Fibroblast of lung (primary cell): ENCODE results near the gene CFAP92. TPM values are rescaled to one million over a fixed set of nuclear protein-coding genes. Genes with fewer than 3 reads are reported as not detected.

Experiments
- DNase-seq, 2 donors: peaks; one replicate each; pipeline versions ENCODE4 v3.0.0 to v3.0.0-alpha.2; 2010; ENCODE audit warnings: low read depth in 2 of 2
- H2AFZ ChIP-seq: 2 replicates; pipeline ENCODE4 v1.5.1; 2012; ENCODE audit warnings: low read length, control low read depth, inconsistent platforms
- H3K27ac ChIP-seq: 2 replicates; pipeline ENCODE4 v1.5.1; 2011; ENCODE audit warnings: low read length, control low read depth; ENCODE audit not compliant: insufficient read depth
- H3K27me3 ChIP-seq: 2 replicates; pipeline ENCODE4 v1.5.1; 2011; ENCODE audit warnings: mild to moderate bottlenecking, low read length; ENCODE audit not compliant: control insufficient read depth, insufficient read depth
- H3K36me3 ChIP-seq: 2 replicates; pipeline ENCODE4 v1.5.1; 2011; ENCODE audit warnings: low read length; ENCODE audit not compliant: control insufficient read depth, insufficient read depth
- H3K4me1 ChIP-seq: 2 replicates; pipeline ENCODE4 v1.5.1; 2011; ENCODE audit warnings: low read length; ENCODE audit not compliant: control insufficient read depth, insufficient read depth; ENCODE audit errors: extremely low read depth
- H3K4me2 ChIP-seq: 2 replicates; pipeline ENCODE4 v1.5.1; 2011; ENCODE audit warnings: low read length, control low read depth; ENCODE audit not compliant: insufficient read depth; ENCODE audit errors: extremely low read depth
- H3K4me3 ChIP-seq, 4 experiments: fragments of 200-600 bp in 1 of 4; sonication (generic) in 1 of 4; replicated peaks in 1 of 4; 2 replicates each; pipeline ENCODE4 v1.5.1; 2011 to 2016; ENCODE audit warnings: low read length in 4 of 4, low read depth in 3 of 4, mild to moderate bottlenecking in 3 of 4, control low read depth in 2 of 4, inconsistent platforms in 1 of 4, mixed read lengths in 1 of 4; ENCODE audit not compliant: insufficient read depth in 1 of 4; ENCODE audit errors: control extremely low read depth in 1 of 4
- H3K79me2 ChIP-seq: 2 replicates; pipeline ENCODE4 v1.5.1; 2012; ENCODE audit warnings: mild to moderate bottlenecking, low read length, inconsistent platforms; ENCODE audit not compliant: control insufficient read depth, insufficient read depth
- H3K9ac ChIP-seq: 2 replicates; pipeline ENCODE4 v1.5.1; 2011; ENCODE audit warnings: mild to moderate bottlenecking, low read length, control low read depth; ENCODE audit not compliant: insufficient read depth
- H3K9me3 ChIP-seq: 2 replicates; pipeline ENCODE4 v1.5.1; 2012; ENCODE audit warnings: low read depth, low read length; ENCODE audit not compliant: control insufficient read depth, insufficient read depth
- H4K20me1 ChIP-seq: 2 replicates; pipeline ENCODE4 v1.5.1; 2011; ENCODE audit warnings: low read length; ENCODE audit not compliant: control insufficient read depth, insufficient read depth; ENCODE audit errors: extremely low read depth
- EZH2 ChIP-seq: IDR thresholded peaks from 2 replicates; pipeline ENCODE4 v1.5.1; 2012; ENCODE audit warnings: low read length, control low read depth, mild to moderate bottlenecking; ENCODE audit errors: missing control alignments
- polyA plus RNA-seq, 2 donors: library from polyadenylated mRNA; depleted of rRNA in 1 of 2; stranded (reverse) in 1 of 2; unstranded in 1 of 2; fragments of >200 nt; gene quantifications; 2 replicates each; pipeline ENCODE4 v1.2.1, GENCODE V29; 2011 to 2012; ENCODE audit warnings: missing spikeins in 1 of 2
- total RNA-seq: library from RNA; depleted of rRNA; stranded (reverse); fragments of >200 nt; gene quantifications from 2 replicates; pipeline ENCODE4 v1.2.1, GENCODE V29; 2014
- TF ChIP-seq, protein P1 (sequence below), 2 donors: IDR thresholded peaks in 1 of 2; conservative IDR thresholded peaks in 1 of 2; 1 replicate in 1 of 2; 2 replicates in 1 of 2; pipeline ENCODE4 v1.5.1; 2011 to 2012; ENCODE audit warnings: low read length in 2 of 2, control low read depth in 1 of 2, inconsistent platforms in 1 of 2, low read depth in 1 of 2, mild to moderate bottlenecking in 1 of 2

Gene CFAP92
- total and polyA plus RNA-seq, 2 donors (not counting 1 experiment from before 2014, with no cell fraction given) = 0.07 TPM; not detected in 1

DNA sequence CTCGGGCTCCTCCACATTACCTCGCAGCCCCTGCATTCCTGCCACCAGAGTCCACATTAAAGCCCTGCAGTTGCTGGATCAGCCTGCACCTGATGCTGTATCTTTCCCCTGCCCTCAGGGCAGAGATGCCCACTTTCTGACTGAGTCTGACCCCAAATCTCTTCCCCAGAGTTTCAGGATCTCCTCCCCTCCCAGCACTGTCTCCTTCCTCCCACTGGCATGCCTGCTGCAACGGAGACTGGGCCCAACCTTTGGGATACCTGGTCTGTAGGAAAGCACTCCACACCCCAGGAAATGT, 46.1 kb upstream of the CFAP92 start:
- no peak for DNase-seq
- Histone ChIP-seq H3K9me3 (no peaks in the 10 kb centered on the region), H3K4me2 (no peak overlapping the region), H3K4me3 (no peak overlapping the region), H3K4me1 (no peaks in the 10 kb centered on the region), H3K9ac (no peak overlapping the region), H3K36me3 (no peaks in the 10 kb centered on the region), H4K20me1 (no peaks in the 10 kb centered on the region), H2AFZ (no peak overlapping the region), H3K27ac (no peak overlapping the region), H3K79me2 (no peaks in the 10 kb centered on the region), H3K27me3 (peaks cover 11% of the 10 kb centered on the region)
- no peak for TF ChIP-seq EZH2
- TF ChIP-seq, protein P1, sequence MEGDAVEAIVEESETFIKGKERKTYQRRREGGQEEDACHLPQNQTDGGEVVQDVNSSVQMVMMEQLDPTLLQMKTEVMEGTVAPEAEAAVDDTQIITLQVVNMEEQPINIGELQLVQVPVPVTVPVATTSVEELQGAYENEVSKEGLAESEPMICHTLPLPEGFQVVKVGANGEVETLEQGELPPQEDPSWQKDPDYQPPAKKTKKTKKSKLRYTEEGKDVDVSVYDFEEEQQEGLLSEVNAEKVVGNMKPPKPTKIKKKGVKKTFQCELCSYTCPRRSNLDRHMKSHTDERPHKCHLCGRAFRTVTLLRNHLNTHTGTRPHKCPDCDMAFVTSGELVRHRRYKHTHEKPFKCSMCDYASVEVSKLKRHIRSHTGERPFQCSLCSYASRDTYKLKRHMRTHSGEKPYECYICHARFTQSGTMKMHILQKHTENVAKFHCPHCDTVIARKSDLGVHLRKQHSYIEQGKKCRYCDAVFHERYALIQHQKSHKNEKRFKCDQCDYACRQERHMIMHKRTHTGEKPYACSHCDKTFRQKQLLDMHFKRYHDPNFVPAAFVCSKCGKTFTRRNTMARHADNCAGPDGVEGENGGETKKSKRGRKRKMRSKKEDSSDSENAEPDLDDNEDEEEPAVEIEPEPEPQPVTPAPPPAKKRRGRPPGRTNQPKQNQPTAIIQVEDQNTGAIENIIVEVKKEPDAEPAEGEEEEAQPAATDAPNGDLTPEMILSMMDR (conservative IDR thresholded peaks at IDR 0.05 in 1 of 2, IDR thresholded peaks at IDR 0.05 in 1 of 2; ENCODE audit: low read depth in 1 of 2, low read length in 2 of 2) = no peak

DNA sequence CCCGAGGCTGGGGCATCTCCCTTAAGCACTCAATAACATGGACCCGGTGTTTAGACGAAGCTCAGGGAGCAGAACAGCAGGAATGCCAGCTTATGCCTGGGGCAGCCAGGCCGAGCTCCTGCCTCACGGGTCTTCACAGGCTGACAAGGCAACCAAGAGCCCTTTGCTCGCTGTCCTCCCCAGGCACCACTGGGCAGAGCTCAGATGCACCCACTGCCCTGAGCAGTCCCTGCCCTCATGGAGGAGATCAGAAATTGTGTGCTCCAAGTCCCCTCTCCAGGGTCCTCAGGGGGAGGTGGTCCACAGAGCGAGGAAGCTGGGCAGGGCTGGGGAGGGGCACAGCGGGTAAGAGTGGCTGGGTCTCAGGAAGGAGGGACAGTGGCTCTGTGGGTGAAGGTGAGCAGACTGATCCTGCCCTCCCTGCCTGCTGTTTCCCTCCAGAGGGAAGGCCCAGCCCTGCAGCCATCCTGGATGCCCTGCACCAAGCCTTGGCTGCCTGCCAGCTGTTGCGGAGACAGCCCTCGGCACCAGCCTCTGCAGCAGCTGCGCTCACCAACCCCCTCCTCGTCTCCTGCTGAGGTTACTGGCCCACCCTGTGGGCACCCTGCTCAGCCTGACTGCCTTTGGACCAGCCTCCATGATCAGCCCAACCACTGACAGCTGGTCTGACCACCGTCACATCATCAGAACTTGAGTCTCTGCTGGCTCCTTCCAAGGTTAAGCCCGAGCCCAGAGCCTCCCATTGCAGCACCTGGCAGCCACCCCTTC, 45.6 kb upstream of the CFAP92 start:
- H3K4me2 ChIP-seq = no peak overlapping the region
- no peak for DNase-seq
- H4K20me1 ChIP-seq = no peaks in the 10 kb centered on the region
- TF ChIP-seq EZH2 = no peak
- TF ChIP-seq, protein P1 (conservative IDR thresholded peaks at IDR 0.05 in 1 of 2, IDR thresholded peaks at IDR 0.05 in 1 of 2; ENCODE audit: low read depth in 1 of 2, low read length in 2 of 2) = no peak
- H3K79me2 ChIP-seq = no peaks in the 10 kb centered on the region
- no peak overlapping the region for H3K9ac ChIP-seq
- no peak overlapping the region for H3K27ac ChIP-seq
- no peaks in the 10 kb centered on the region for H3K36me3 ChIP-seq
- no peaks in the 10 kb centered on the region for H3K9me3 ChIP-seq
- no peak overlapping the region for H2AFZ ChIP-seq
- H3K4me1 ChIP-seq = no peaks in the 10 kb centered on the region
- peaks cover 11% of the 10 kb centered on the region for H3K27me3 ChIP-seq
- H3K4me3 ChIP-seq = no peak overlapping the region

DNA sequence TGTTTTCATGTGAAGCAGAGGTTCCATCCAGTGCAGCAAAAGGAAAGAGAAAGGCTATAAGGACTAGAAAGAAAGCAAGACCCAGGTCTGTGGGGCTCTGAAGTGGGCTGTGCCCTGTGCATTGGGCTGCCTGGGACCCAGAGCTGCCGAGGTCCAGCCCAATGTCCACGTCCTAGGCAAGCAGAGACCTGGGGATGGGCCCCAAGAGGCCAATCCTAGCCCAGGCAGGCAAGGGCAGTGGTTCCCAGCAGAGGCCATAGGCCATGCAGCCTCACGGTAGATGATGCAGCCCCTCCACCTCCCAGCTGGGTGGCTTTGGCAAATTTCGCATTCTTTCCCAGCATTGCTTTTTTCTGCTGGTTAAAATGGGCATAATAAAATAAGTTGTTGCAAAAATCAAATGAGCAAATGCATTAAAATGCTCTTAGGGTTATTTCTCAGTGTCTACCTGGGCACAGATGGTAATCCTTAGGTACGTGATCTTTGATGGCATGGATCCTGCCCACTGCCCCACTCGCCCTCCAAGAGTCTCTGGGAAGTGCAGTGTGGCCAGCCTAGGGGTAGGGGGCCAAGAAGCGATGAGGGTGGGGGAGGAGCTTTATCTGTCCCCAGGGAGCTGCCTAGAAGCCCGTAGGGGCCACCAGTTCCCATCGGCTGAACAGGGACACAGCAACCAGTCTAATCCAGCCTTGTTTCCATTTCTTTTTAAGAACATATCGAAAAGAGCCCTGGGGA, 44.4 kb upstream of the CFAP92 start:
- Histone ChIP-seq H3K27ac (no peak overlapping the region), H3K4me2 (no peak overlapping the region), H3K36me3 (no peaks in the 10 kb centered on the region), H3K9ac (no peak overlapping the region), H3K4me1 (no peaks in the 10 kb centered on the region), H3K9me3 (no peaks in the 10 kb centered on the region), H3K4me3 (no peak overlapping the region), H3K79me2 (no peaks in the 10 kb centered on the region), H3K27me3 (peaks cover 11% of the 10 kb centered on the region), H2AFZ (no peak overlapping the region), H4K20me1 (no peaks in the 10 kb centered on the region)
- TF ChIP-seq EZH2 = no peak
- TF ChIP-seq, protein P1 (conservative IDR thresholded peaks at IDR 0.05 in 1 of 2, IDR thresholded peaks at IDR 0.05 in 1 of 2; ENCODE audit: low read depth in 1 of 2, low read length in 2 of 2) = no peak
- no peak for DNase-seq
